Activated CD8-positive, alpha-beta T cell treated with anti-CD3 and anti-CD28 coated beads for 36 hours (primary cell): ENCODE measurements around the gene VIPR2. TPM values are rescaled to one million over a fixed set of nuclear protein-coding genes. Genes with fewer than 3 reads are reported as not detected.
"Not testable (repeated sequence)": the region's sequence is repeated elsewhere in the genome, so short reads cannot be mapped to it uniquely, and the experiment has no call there.

ENCODE experiments used
- ATAC-seq: fragments of 200-7000 bp; cut with Tn5 transposase; one replicate; pipeline ENCODE4 v1.10.0; 2021; ENCODE audit warnings: mild to moderate bottlenecking, moderate library complexity
- CTCF ChIA-PET: fragments of 350-600 bp; sonication (Branson Sonifier 250); formaldehyde crosslinking; loops from one replicate; lab custom pipeline; 2021; ENCODE audit warnings: antibody characterized with exemption; lab: Charles Lee
- POLR2A ChIA-PET: fragments of 350-600 bp; sonication (Branson Sonifier 250); formaldehyde crosslinking; loops from one replicate; lab custom pipeline; 2021; ENCODE audit warnings: antibody characterized with exemption; lab: Charles Lee
- DNase-seq: peaks from one replicate; pipeline ENCODE4 v3.0.0-alpha.2; 2020
- H3K27ac Mint-ChIP-seq: one replicate; pipeline ENCODE4 v1.8.0; 2021; ENCODE audit warnings: mild to moderate bottlenecking, mixed read lengths
- H3K27me3 Mint-ChIP-seq: one replicate; pipeline ENCODE4 v1.8.0; 2021; ENCODE audit warnings: mixed read lengths
- H3K36me3 Mint-ChIP-seq: one replicate; pipeline ENCODE4 v1.8.0; 2021; ENCODE audit warnings: low read depth, mixed read lengths
- H3K4me1 Mint-ChIP-seq: one replicate; pipeline ENCODE4 v1.8.0; 2021; ENCODE audit warnings: low read depth, mixed read lengths
- H3K4me3 Mint-ChIP-seq: one replicate; pipeline ENCODE4 v1.8.0; 2021; ENCODE audit warnings: mild to moderate bottlenecking, moderate library complexity, mixed read lengths
- H3K9me3 Mint-ChIP-seq: one replicate; pipeline ENCODE4 v1.8.0; 2021; ENCODE audit warnings: mixed read lengths
- CTCF ChIP-seq: fragments of 200-600 bp; IDR thresholded peaks from one replicate; pipeline ENCODE4 v1.8.0; 2022; ENCODE audit warnings: antibody characterized with exemption, mild to moderate bottlenecking
- intact Hi-C: fragments of 100-400 bp; cut with micrococcal nuclease; formaldehyde crosslinking; loops from one replicate; pipeline ENCODE4 v1.10.0; 2022
- total RNA-seq, 2 experiments: library from RNA; stranded (reverse); gene quantifications; one replicate each; pipeline ENCODE4 v1.2.3, GENCODE V29; 2021

Gene VIPR2
- total RNA-seq, 2 experiments from 2014 or later: 0.09 TPM; not detected in 1

- CTCF ChIA-PET: no interaction called here
- Mint-ChIP-seq H3K27ac (no peak overlapping the region), H3K4me3 (no peak overlapping the region), H3K36me3 (no peaks in the 10 kb centered on the region), H3K27me3 (peaks cover 5% of the 10 kb centered on the region), H3K9me3 (no peaks in the 10 kb centered on the region), H3K4me1 (no peaks in the 10 kb centered on the region)
- ATAC-seq (no peak), DNase-seq (no peak)
- TF ChIP-seq CTCF: no peak
- intact Hi-C loops: no loop called here
- POLR2A ChIA-PET: no interaction called here
Observed at GRCh38 chr7:159127691-159128642, 16.7 kb downstream of the VIPR2 start.

GRCh38 chr7:159126311-159127260, 18.1 kb downstream of the VIPR2 start:
- Mint-ChIP-seq H3K27ac (no peak overlapping the region), H3K36me3 (no peaks in the 10 kb centered on the region), H3K4me1 (no peaks in the 10 kb centered on the region), H3K4me3 (no peak overlapping the region), H3K27me3 (peaks cover 5% of the 10 kb centered on the region), H3K9me3 (no peaks in the 10 kb centered on the region)
- intact Hi-C loops: no loop called here
- ATAC-seq (no peak), DNase-seq (no peak)
- ChIA-PET CTCF (no interaction called here), POLR2A (no interaction called here)
- no peak for TF ChIP-seq CTCF

- H3K27me3 Mint-ChIP-seq: peaks cover 1% of the 10 kb centered on the region
Observed at GRCh38 chr7:159125955-159126270, 18.8 kb downstream of the VIPR2 start.

DNA sequence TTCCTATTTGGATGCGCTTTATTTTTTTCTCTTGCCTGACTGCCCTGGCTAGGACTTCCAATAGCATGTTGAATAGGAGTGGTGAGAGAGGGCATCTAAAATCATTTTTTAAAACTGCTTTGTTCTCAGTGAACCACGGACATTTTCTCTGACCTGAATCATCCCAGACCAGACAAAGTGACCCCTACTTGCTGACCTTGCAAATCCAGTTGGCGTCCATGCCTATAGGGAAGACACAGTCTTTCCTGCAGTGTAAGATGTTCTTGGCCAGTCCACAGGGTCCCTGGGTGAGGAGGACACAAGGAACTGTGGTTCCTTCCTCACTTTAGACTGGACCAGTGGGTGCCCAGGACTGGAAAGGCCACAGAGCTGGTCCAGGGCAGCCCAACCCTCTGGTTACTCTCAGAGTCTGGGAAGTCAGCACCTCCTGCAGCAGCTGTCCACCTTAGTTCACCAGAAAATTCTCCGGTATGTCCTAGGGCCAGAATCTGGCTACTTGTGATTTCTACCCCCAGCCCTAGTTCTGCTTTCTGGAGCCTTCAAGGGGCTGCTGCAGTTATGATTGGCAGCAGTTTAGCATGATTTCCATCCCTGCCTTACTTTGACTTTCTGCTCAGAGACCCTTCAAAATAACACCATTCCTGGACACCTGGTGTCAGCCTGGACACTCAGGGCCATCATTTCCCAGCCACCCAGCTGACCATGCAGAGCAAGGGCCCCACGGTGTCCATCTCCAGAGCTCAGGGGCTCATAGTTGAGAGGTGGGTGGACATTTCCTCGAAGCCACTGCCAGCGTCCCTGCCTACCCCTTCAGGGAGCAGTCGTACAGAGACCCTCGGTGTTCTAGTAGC, 19.3 kb downstream of the VIPR2 start:
- Mint-ChIP-seq H3K36me3 (no peaks in the 10 kb centered on the region), H3K4me3 (no peak overlapping the region), H3K27me3 (peaks cover 1% of the 10 kb centered on the region), H3K4me1 (no peaks in the 10 kb centered on the region), H3K27ac (no peak overlapping the region), H3K9me3 (no peaks in the 10 kb centered on the region)
- CTCF ChIA-PET: no interaction called here
- ATAC-seq (no peak), DNase-seq (no peak)
- POLR2A ChIA-PET: no interaction called here
- TF ChIP-seq CTCF: no peak
- intact Hi-C loops: no loop called here

More at GRCh38 chr7:159125955-159126270, 18.8 kb downstream of the VIPR2 start:
- no peak for TF ChIP-seq CTCF
- H3K27ac Mint-ChIP-seq: no peak overlapping the region
- DNase-seq (no peak), ATAC-seq (no peak)
- ChIA-PET POLR2A (no interaction called here), CTCF (no interaction called here)
- intact Hi-C loops: no loop called here
- H3K9me3 Mint-ChIP-seq: no peaks in the 10 kb centered on the region
- H3K36me3 Mint-ChIP-seq: no peaks in the 10 kb centered on the region
- no peak overlapping the region for H3K4me3 Mint-ChIP-seq
- H3K4me1 Mint-ChIP-seq: no peaks in the 10 kb centered on the region

- H3K4me1 Mint-ChIP-seq, H3K4me3 Mint-ChIP-seq, DNase-seq, H3K27ac Mint-ChIP-seq, POLR2A ChIA-PET, CTCF ChIA-PET, intact Hi-C loops, H3K36me3 Mint-ChIP-seq, H3K9me3 Mint-ChIP-seq, H3K27me3 Mint-ChIP-seq, ATAC-seq: not testable (repeated sequence)
Observed at GRCh38 chr7:159123793-159124192, 20.9 kb downstream of the VIPR2 start.

DNA sequence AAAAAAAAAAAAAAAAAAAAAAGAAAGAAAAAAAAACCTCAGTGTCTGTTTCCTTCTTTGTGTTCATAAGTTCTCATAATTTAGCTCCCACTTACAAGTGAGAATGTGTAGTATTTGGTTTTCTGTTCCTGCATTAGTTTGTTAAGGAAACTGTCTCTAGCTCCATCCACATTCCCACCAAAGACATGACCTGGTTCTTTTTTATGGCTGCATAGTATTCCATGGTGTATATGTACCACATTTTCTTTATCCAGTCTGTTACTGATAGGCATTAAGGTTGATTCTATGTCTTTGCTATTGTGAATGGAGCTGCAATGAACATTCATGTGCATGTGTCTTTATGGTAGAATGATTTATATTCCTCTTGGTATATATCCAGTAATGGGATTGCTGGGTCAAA, 21.4 kb downstream of the VIPR2 start:
- H3K27me3 Mint-ChIP-seq, POLR2A ChIA-PET, H3K27ac Mint-ChIP-seq, H3K36me3 Mint-ChIP-seq, H3K4me3 Mint-ChIP-seq, ATAC-seq, intact Hi-C loops, H3K9me3 Mint-ChIP-seq, DNase-seq, H3K4me1 Mint-ChIP-seq: not testable (repeated sequence)
- CTCF ChIA-PET: interaction anchor here (1.0 kb wide), 1 partner anchor 13 kb away, joined by 3 read pairs; no protein-coding TSS in a partner anchor
